WTC11 (cell line): ENCODE data around the gene PROC. TPM values are rescaled to one million over a fixed set of nuclear protein-coding genes. Genes with fewer than 3 reads are reported as not detected.

Source experiments
- ATAC-seq: fragments of 200-7000 bp; cut with Tn5 transposase; 2 replicates; pipeline ENCODE4 v1.10.0; 2021; ENCODE audit warnings: mild to moderate bottlenecking, moderate library complexity
- CTCF ChIA-PET: fragments of 300-600 bp; sonication (Branson Sonifier 250); formaldehyde crosslinking; loops from one replicate; lab custom pipeline; 2021; ENCODE audit warnings: antibody characterized with exemption; lab: Charles Lee
- POLR2A ChIA-PET: fragments of 350-600 bp; sonication (Branson Sonifier 250); formaldehyde crosslinking; loops from one replicate; lab custom pipeline; 2021; ENCODE audit warnings: antibody characterized with exemption; lab: Charles Lee
- DNase-seq: peaks from one replicate; pipeline ENCODE4 v3.0.0; 2021; ENCODE audit warnings: low spot score
- H3K27ac Mint-ChIP-seq: 2 replicates; pipeline ENCODE4 v1.8.0; 2021; ENCODE audit warnings: mixed read lengths
- H3K27me3 Mint-ChIP-seq: 2 replicates; pipeline ENCODE4 v1.8.0; 2021; ENCODE audit warnings: low read depth, mild to moderate bottlenecking, moderate library complexity, mixed read lengths
- H3K36me3 Mint-ChIP-seq: 2 replicates; pipeline ENCODE4 v1.8.0; 2021; ENCODE audit warnings: mixed read lengths
- H3K4me1 Mint-ChIP-seq: 2 replicates; pipeline ENCODE4 v1.8.0; 2022; ENCODE audit warnings: mixed read lengths
- H3K4me3 Mint-ChIP-seq: 2 replicates; pipeline ENCODE4 v1.8.0; 2021; ENCODE audit warnings: mild to moderate bottlenecking, moderate library complexity, mixed read lengths
- H3K9me3 Mint-ChIP-seq: 2 replicates; pipeline ENCODE4 v1.8.0; 2021; ENCODE audit warnings: mixed read lengths
- CBFB ChIP-seq: sonication (generic); formaldehyde crosslinking; IDR thresholded peaks from 2 replicates; pipeline ENCODE4 v1.8.1; 2022; ENCODE audit warnings: mild to moderate bottlenecking, low read depth, missing genetic modification reagents
- CREM ChIP-seq: sonication (generic); formaldehyde crosslinking; IDR thresholded peaks from 2 replicates; pipeline ENCODE4 v1.8.1; 2022; ENCODE audit warnings: mild to moderate bottlenecking, missing genetic modification reagents, moderate library complexity
- FOXK1 ChIP-seq: sonication (generic); formaldehyde crosslinking; IDR thresholded peaks from 2 replicates; pipeline ENCODE4 v1.8.0; 2022; ENCODE audit warnings: mild to moderate bottlenecking, moderate library complexity, missing genetic modification reagents
- MXD4 ChIP-seq: fragments of 250-450 bp; sonication (Bioruptor Pico); IDR thresholded peaks from 2 replicates; pipeline ENCODE4 v1.8.0; 2021; ENCODE audit warnings: mild to moderate bottlenecking, moderate library complexity, borderline replicate concordance
- NFYB ChIP-seq: sonication (generic); formaldehyde crosslinking; conservative IDR thresholded peaks from 2 replicates; pipeline ENCODE4 v1.8.0; 2022; ENCODE audit warnings: low read depth, missing genetic modification reagents
- NR1H2 ChIP-seq: sonication (generic); formaldehyde crosslinking; IDR thresholded peaks from 2 replicates; pipeline ENCODE4 v1.9.0; 2021; ENCODE audit warnings: mild to moderate bottlenecking, moderate library complexity, missing genetic modification reagents
- NR2C2 ChIP-seq: sonication (generic); formaldehyde crosslinking; IDR thresholded peaks from 2 replicates; pipeline ENCODE4 v1.8.0; 2022; ENCODE audit warnings: mild to moderate bottlenecking, missing genetic modification reagents
- NR3C1 ChIP-seq: sonication (generic); formaldehyde crosslinking; conservative IDR thresholded peaks from 2 replicates; pipeline ENCODE4 v1.8.1; 2023; ENCODE audit warnings: low read depth, mild to moderate bottlenecking, missing genetic modification reagents
- RORB ChIP-seq: fragments of 250-450 bp; sonication (Bioruptor Pico); IDR thresholded peaks from 2 replicates; pipeline ENCODE4 v1.9.0; 2021; ENCODE audit warnings: mild to moderate bottlenecking
- SMAD4 ChIP-seq: sonication (generic); formaldehyde crosslinking; IDR thresholded peaks from 2 replicates; pipeline ENCODE4 v1.8.0; 2022; ENCODE audit warnings: mild to moderate bottlenecking, missing genetic modification reagents
- SOX15 ChIP-seq: fragments of 250-450 bp; sonication (Bioruptor Pico); IDR thresholded peaks from 2 replicates; pipeline ENCODE4 v1.9.0; 2021; ENCODE audit warnings: mild to moderate bottlenecking
- ZNF138 ChIP-seq: sonication (generic); formaldehyde crosslinking; conservative IDR thresholded peaks from 2 replicates; pipeline ENCODE4 v1.8.1; 2022; ENCODE audit warnings: mild to moderate bottlenecking, moderate library complexity, missing genetic modification reagents
- ZNF219 ChIP-seq: sonication (generic); formaldehyde crosslinking; IDR thresholded peaks from 2 replicates; pipeline ENCODE4 v1.8.0; 2023; ENCODE audit warnings: missing genetic modification reagents, mild to moderate bottlenecking, borderline replicate concordance
- ZNF396 ChIP-seq: fragments of 250-450 bp; sonication (Bioruptor Pico); IDR thresholded peaks from 2 replicates; pipeline ENCODE4 v1.8.0; 2021; ENCODE audit warnings: mild to moderate bottlenecking, moderate library complexity, borderline replicate concordance
- total RNA-seq: library from RNA; stranded (reverse); gene quantifications from 3 replicates; pipeline ENCODE4 v1.2.3, GENCODE V29; 2021
- TF ChIP-seq, protein P1 (sequence below): fragments of 250-450 bp; sonication (Bioruptor Pico); IDR thresholded peaks from 2 replicates; pipeline ENCODE4 v2.1.2; 2022; ENCODE audit warnings: mild to moderate bottlenecking, moderate library complexity
- TF ChIP-seq, protein P2 (sequence below): sonication (generic); formaldehyde crosslinking; IDR thresholded peaks from 2 replicates; pipeline ENCODE4 v1.8.1; 2023; ENCODE audit warnings: mild to moderate bottlenecking, missing genetic modification reagents, borderline replicate concordance
- TF ChIP-seq, protein P3 (sequence below): fragments of 250-450 bp; sonication (Bioruptor Pico); IDR thresholded peaks from 2 replicates; pipeline ENCODE4 v1.9.0; 2021; ENCODE audit warnings: mild to moderate bottlenecking
- TF ChIP-seq, protein P4 (sequence below): fragments of 250-450 bp; sonication (Bioruptor Pico); IDR thresholded peaks from 2 replicates; pipeline ENCODE4 v1.9.0; 2021; ENCODE audit warnings: moderate library complexity, mild to moderate bottlenecking, inconsistent platforms, borderline replicate concordance
- TF ChIP-seq, protein P5 (sequence below): sonication (generic); formaldehyde crosslinking; IDR thresholded peaks from 2 replicates; pipeline ENCODE4 v1.8.0; 2022; ENCODE audit warnings: missing genetic modification reagents
- TF ChIP-seq, protein P6 (sequence below): sonication (generic); formaldehyde crosslinking; IDR thresholded peaks from 2 replicates; pipeline ENCODE4 v1.8.0; 2022; ENCODE audit warnings: mild to moderate bottlenecking, missing genetic modification reagents

The PROC gene
- total RNA-seq, 1 experiment from 2014 or later: 0.59 TPM

DNA sequence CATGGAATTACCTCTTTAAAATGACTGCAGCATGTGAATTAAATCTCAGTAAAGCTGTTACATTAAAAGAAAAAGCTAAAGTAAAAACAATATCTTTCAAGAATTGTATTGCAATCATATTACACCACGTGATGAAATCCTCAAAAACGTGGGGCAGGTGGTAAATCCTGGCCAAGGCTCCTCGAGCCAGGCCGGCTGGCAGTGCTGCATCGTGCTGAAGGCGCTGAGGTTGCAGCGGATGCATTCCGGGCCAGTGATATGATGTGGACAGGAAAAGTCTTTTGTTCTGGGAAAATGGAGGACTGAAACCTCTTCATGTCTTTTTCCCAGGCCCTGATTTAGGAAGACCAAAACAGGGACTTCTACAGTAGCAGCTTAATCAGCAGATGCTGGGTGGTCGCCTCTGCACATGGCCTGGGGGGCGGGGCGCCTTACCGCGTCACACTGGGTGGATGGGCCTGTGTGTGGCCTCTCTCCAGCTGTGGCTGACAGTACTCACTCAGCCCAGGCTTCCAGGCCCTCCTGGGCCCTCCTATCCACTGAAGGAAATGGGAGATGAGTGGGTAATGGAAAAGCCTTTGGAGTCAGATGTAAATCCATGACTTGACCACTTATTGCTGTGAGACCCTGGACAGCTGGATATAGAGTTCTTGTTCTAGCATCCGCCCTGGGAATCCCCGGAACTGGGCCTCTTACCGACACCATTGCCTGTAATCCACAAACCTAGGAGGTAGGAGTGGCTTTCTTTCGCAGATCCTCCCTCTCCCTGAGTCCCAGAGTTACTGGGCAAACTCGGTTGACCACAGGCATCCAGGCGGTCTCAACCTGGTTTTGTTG lies 45.1 kb downstream of the PROC start (continued):
- TF ChIP-seq, protein P1, sequence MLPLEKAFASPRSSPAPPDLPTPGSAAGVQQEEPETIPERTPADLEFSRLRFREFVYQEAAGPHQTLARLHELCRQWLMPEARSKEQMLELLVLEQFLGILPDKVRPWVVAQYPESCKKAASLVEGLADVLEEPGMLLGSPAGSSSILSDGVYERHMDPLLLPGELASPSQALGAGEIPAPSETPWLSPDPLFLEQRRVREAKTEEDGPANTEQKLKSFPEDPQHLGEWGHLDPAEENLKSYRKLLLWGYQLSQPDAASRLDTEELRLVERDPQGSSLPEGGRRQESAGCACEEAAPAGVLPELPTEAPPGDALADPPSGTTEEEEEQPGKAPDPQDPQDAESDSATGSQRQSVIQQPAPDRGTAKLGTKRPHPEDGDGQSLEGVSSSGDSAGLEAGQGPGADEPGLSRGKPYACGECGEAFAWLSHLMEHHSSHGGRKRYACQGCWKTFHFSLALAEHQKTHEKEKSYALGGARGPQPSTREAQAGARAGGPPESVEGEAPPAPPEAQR (CRISPR knock-in tag): no peak
- TF ChIP-seq MXD4: no peak

DNA sequence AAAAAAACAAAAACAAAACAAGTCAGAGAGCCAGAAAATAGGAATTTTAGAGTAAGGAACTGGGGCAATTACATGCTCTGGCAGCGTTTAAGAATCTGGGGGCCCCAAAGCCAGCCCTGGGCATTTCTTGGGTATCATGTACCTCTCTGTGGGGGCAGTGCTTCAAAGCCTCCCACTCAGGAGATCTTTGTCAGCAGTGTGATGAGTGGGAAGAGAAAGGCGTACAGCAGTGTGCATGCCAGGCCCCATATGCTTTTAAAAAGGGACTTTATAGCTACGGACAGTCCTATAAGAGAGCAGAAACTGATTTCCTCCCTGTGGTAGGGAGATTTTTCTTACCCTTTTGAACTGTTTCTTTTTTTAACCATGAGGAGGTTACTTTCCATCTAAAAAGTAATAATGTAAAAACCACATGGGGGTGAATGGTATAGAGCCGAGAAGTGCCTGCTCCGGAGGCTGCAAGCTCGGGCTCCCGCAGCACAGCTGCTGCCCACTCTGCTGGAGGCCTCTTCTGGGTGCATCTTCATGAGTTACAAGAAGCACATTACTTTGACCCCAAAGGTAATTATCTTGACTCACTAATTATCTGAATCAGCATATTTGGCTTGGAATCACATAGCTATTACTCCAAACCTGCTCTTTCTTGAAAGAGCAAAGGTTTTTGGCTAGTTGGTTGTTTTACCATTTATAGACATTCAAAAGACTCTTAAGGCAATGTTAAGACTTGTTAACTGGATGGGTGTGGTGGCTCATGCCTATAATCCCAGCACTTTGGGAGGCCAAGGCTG lies 46.4 kb downstream of the PROC start:
- Mint-ChIP-seq H3K36me3 (peaks cover 11% of the 10 kb centered on the region), H3K4me1 (peaks cover 29% of the 10 kb centered on the region), H3K27me3 (no peaks in the 10 kb centered on the region), H3K27ac (peak overlapping the region; percentile 83), H3K9me3 (no peaks in the 10 kb centered on the region), H3K4me3 (no peak overlapping the region)
- ChIA-PET POLR2A (interaction anchor here (1.5 kb wide), 1 partner anchor 16 kb away, joined by 3 read pairs; no protein-coding TSS in a partner anchor), CTCF (interaction anchor here (0.6 to 1.7 kb wide), 3 partner anchors 14 to 389 kb away, joined by 3 to 6 read pairs (median 4); no protein-coding TSS in a partner anchor)
- TF ChIP-seq ZNF396 (CRISPR knock-in tag) (no peak), NFYB (CRISPR knock-in tag) (no peak), ZNF138 (CRISPR knock-in tag) (no peak), NR2C2 (CRISPR knock-in tag) (no peak), MXD4 (no peak), CREM (CRISPR knock-in tag) (no peak), FOXK1 (no peak), CBFB (no peak), SMAD4 (CRISPR knock-in tag) (no peak)
- TF ChIP-seq, protein P2, sequence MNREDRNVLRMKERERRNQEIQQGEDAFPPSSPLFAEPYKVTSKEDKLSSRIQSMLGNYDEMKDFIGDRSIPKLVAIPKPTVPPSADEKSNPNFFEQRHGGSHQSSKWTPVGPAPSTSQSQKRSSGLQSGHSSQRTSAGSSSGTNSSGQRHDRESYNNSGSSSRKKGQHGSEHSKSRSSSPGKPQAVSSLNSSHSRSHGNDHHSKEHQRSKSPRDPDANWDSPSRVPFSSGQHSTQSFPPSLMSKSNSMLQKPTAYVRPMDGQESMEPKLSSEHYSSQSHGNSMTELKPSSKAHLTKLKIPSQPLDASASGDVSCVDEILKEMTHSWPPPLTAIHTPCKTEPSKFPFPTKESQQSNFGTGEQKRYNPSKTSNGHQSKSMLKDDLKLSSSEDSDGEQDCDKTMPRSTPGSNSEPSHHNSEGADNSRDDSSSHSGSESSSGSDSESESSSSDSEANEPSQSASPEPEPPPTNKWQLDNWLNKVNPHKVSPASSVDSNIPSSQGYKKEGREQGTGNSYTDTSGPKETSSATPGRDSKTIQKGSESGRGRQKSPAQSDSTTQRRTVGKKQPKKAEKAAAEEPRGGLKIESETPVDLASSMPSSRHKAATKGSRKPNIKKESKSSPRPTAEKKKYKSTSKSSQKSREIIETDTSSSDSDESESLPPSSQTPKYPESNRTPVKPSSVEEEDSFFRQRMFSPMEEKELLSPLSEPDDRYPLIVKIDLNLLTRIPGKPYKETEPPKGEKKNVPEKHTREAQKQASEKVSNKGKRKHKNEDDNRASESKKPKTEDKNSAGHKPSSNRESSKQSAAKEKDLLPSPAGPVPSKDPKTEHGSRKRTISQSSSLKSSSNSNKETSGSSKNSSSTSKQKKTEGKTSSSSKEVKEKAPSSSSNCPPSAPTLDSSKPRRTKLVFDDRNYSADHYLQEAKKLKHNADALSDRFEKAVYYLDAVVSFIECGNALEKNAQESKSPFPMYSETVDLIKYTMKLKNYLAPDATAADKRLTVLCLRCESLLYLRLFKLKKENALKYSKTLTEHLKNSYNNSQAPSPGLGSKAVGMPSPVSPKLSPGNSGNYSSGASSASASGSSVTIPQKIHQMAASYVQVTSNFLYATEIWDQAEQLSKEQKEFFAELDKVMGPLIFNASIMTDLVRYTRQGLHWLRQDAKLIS (CRISPR knock-in tag): no peak
- no peak for DNase-seq
- no peak for ATAC-seq

DNA sequence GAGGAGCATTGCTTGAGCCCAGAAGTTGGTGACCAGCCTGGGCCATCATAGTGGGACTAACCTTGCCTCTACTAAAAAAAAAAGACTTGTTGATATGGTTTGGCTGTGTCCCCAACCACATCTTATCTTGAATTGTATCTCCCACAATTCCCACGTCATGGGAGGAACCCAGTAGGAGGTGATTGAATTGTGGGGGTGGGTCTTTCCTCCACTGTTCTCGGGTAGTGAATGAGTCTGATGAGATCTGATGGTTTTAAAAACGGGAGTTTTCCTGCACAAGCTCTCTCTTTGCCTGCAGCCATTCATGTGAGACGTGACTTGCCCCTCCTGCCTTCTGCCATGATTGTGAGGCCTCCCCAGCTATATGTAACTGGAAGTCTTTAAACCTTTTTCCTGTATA lies 47.0 kb downstream of the PROC start:
- Mint-ChIP-seq H3K4me1 (peaks cover 29% of the 10 kb centered on the region), H3K4me3 (no peak overlapping the region), H3K36me3 (peaks cover 11% of the 10 kb centered on the region), H3K27ac (peak overlapping the region; percentile 17; the same call in 1 of the 2 replicates), H3K27me3 (no peaks in the 10 kb centered on the region), H3K9me3 (no peaks in the 10 kb centered on the region)
- ATAC-seq (no peak), DNase-seq (no peak)
- ChIA-PET CTCF (interaction anchor here (0.6 to 1.7 kb wide), 3 partner anchors 14 to 390 kb away, joined by 3 to 6 read pairs (median 4); no protein-coding TSS in a partner anchor), POLR2A (interaction anchor here (1.5 kb wide), 1 partner anchor 15 kb away, joined by 3 read pairs; no protein-coding TSS in a partner anchor)
- TF ChIP-seq ZNF219: no peak
- TF ChIP-seq, protein P3, sequence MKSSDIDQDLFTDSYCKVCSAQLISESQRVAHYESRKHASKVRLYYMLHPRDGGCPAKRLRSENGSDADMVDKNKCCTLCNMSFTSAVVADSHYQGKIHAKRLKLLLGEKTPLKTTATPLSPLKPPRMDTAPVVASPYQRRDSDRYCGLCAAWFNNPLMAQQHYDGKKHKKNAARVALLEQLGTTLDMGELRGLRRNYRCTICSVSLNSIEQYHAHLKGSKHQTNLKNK (CRISPR knock-in tag): no peak
- TF ChIP-seq, protein P4, sequence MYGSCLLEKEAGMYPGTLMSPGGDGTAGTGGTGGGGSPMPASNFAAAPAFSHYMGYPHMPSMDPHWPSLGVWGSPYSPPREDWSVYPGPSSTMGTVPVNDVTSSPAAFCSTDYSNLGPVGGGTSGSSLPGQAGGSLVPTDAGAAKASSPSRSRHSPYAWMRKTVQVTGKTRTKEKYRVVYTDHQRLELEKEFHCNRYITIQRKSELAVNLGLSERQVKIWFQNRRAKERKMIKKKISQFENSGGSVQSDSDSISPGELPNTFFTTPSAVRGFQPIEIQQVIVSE (CRISPR knock-in tag): no peak
- TF ChIP-seq NR1H2 (CRISPR knock-in tag): no peak
- TF ChIP-seq, protein P5, sequence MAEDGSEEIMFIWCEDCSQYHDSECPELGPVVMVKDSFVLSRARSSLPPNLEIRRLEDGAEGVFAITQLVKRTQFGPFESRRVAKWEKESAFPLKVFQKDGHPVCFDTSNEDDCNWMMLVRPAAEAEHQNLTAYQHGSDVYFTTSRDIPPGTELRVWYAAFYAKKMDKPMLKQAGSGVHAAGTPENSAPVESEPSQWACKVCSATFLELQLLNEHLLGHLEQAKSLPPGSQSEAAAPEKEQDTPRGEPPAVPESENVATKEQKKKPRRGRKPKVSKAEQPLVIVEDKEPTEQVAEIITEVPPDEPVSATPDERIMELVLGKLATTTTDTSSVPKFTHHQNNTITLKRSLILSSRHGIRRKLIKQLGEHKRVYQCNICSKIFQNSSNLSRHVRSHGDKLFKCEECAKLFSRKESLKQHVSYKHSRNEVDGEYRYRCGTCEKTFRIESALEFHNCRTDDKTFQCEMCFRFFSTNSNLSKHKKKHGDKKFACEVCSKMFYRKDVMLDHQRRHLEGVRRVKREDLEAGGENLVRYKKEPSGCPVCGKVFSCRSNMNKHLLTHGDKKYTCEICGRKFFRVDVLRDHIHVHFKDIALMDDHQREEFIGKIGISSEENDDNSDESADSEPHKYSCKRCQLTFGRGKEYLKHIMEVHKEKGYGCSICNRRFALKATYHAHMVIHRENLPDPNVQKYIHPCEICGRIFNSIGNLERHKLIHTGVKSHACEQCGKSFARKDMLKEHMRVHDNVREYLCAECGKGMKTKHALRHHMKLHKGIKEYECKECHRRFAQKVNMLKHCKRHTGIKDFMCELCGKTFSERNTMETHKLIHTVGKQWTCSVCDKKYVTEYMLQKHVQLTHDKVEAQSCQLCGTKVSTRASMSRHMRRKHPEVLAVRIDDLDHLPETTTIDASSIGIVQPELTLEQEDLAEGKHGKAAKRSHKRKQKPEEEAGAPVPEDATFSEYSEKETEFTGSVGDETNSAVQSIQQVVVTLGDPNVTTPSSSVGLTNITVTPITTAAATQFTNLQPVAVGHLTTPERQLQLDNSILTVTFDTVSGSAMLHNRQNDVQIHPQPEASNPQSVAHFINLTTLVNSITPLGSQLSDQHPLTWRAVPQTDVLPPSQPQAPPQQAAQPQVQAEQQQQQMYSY (CRISPR knock-in tag): no peak
- no peak for TF ChIP-seq RORB
- TF ChIP-seq NR3C1: no peak
- no peak for TF ChIP-seq SOX15 (CRISPR knock-in tag)
- TF ChIP-seq, protein P6, sequence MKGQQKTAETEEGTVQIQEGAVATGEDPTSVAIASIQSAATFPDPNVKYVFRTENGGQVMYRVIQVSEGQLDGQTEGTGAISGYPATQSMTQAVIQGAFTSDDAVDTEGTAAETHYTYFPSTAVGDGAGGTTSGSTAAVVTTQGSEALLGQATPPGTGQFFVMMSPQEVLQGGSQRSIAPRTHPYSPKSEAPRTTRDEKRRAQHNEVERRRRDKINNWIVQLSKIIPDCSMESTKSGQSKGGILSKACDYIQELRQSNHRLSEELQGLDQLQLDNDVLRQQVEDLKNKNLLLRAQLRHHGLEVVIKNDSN (CRISPR knock-in tag): no peak
